Endothelial cell of umbilical vein (primary cell): ENCODE results near the gene DMD.

ENCODE experiments used
- CTCF ChIP-seq, 2 donors: IDR thresholded peaks; 1 replicate in 1 of 2; 2 replicates in 1 of 2; pipeline ENCODE4 v1.5.1; 2011; ENCODE audit warnings: low read length in 2 of 2, mild to moderate bottlenecking in 2 of 2, moderate library complexity in 2 of 2, control low read depth in 1 of 2, inconsistent platforms in 1 of 2, low read depth in 1 of 2; ENCODE audit not compliant: insufficient read depth in 1 of 2; ENCODE audit errors: extremely low read depth in 1 of 2
- EZH2 ChIP-seq: IDR thresholded peaks from 2 replicates; pipeline ENCODE4 v1.6.1; 2012; ENCODE audit warnings: borderline replicate concordance, low read depth, mild to moderate bottlenecking, moderate library complexity, low read length, inconsistent platforms; ENCODE audit not compliant: severe bottlenecking
- MYC ChIP-seq: IDR thresholded peaks from one replicate; pipeline ENCODE4 v1.6.1; 2011; ENCODE audit warnings: mild to moderate bottlenecking, low read depth, low read length
- POLR2A ChIP-seq: IDR thresholded peaks from 2 replicates; pipeline ENCODE4 v1.6.1; 2012; ENCODE audit warnings: low read depth, mild to moderate bottlenecking, control low read depth, low read length
- POLR2AphosphoS5 ChIP-seq: IDR thresholded peaks from 2 replicates; pipeline ENCODE4 v1.6.1; 2012; ENCODE audit warnings: low read depth, mild to moderate bottlenecking, control low read depth, low read length, moderate library complexity; ENCODE audit not compliant: insufficient read depth

- no peak for TF ChIP-seq CTCF (IDR thresholded peaks at IDR 0.05; ENCODE audit: extremely low read depth in 1 of 2, insufficient read depth in 1 of 2, low read depth in 1 of 2, low read length in 2 of 2)
- TF ChIP-seq EZH2 = no peak
- TF ChIP-seq POLR2AphosphoS5 = no peak
- no peak for TF ChIP-seq POLR2A
- no peak for TF ChIP-seq MYC
Measured at GRCh38 chrX:31178769-31179125, 2032.6 kb downstream of the DMD start.
